Activated T-helper 2 cell treated with anti-CD3 and anti-CD28 coated beads, Interferon-gamma antibody, Interleukin-2, Interleukin-4, amounts not matched to agents 10 μg/mL and 5 μg/mL and 100 μg/mL, durations not matched to agents 14 hours and 24 hours and 36 hours (primary cell): ENCODE results near the gene CYP27C1. TPM values are rescaled to one million over a fixed set of nuclear protein-coding genes. Genes with fewer than 3 reads are reported as not detected.

Source experiments
- DNase-seq: peaks from one replicate; pipeline ENCODE4 v3.0.0; 2021; ENCODE audit warnings: low spot score
- H3K27ac Mint-ChIP-seq: one replicate; pipeline ENCODE4 v1.8.0; 2021; ENCODE audit warnings: mixed read lengths
- H3K27me3 Mint-ChIP-seq: one replicate; pipeline ENCODE4 v1.8.0; 2021; ENCODE audit warnings: low read depth, mixed read lengths
- H3K36me3 Mint-ChIP-seq: one replicate; pipeline ENCODE4 v1.8.0; 2021; ENCODE audit warnings: low read depth, mixed read lengths
- H3K4me1 Mint-ChIP-seq: one replicate; pipeline ENCODE4 v1.8.0; 2021; ENCODE audit warnings: low read depth, mixed read lengths
- H3K4me3 Mint-ChIP-seq: one replicate; pipeline ENCODE4 v1.8.0; 2021; ENCODE audit warnings: low read depth, mild to moderate bottlenecking, moderate library complexity, mixed read lengths
- H3K9me3 Mint-ChIP-seq: one replicate; pipeline ENCODE4 v1.8.0; 2021; ENCODE audit warnings: mixed read lengths
- intact Hi-C: fragments of 100-400 bp; cut with micrococcal nuclease; formaldehyde crosslinking; loops from one replicate; pipeline ENCODE4 v1.15.1; 2023
- total RNA-seq: library from RNA; stranded (reverse); gene quantifications from 2 replicates; pipeline ENCODE4 v1.2.3, GENCODE V29; 2022

CYP27C1 gene
- total RNA-seq, 1 donor from 2014 or later: not detected

DNA sequence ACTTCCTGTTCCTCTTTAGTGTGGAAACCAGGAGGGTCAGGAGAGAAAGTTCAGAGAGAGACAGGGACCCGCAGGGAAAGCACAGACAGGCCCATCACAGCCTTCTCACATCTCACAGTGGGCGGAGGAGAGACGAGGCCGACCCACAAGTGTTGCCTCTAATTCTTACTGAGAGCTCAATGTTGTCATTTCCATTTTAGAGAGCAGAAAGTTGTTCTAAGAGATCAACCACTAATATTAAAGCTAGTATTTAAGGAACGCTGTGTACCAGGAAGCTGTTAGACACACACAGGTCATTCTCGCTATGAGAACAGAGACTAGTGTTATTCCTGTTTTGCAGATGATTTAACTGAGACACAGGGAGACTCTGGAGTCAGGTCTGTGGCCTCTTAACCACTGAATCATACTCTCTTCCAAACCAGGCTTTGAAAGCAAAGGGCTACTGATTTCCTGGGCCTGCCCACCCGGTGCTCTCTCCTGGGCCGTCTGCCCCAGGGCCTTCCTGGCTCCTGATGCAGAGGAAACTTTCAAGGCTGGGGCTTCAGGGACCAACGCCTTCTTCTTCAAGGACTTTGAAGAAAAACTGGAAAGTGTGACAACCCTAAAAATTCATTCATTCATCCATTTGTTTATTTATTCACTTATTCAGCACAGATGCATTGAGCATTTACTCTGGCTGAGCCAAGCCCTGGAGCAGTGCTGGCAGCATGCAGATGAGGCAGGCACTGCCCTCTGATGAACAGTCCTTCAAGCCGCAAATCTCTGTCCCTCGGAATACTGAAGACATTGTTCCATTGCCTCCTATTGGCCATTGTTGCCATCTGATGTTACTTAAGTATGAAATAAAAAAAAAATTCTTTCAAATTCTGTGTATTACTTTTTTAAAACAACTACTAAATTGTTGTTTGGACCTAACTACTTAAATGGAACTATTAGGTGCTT, 76.0 kb downstream of the CYP27C1 start:
- no peak for DNase-seq
- H3K4me1 Mint-ChIP-seq: peaks cover 3% of the 10 kb centered on the region
- no peak overlapping the region for H3K27ac Mint-ChIP-seq
- H3K4me3 Mint-ChIP-seq: no peak overlapping the region
- peaks cover 20% of the 10 kb centered on the region for H3K27me3 Mint-ChIP-seq
- intact Hi-C loops: no loop called here
- no peaks in the 10 kb centered on the region for H3K9me3 Mint-ChIP-seq
- H3K36me3 Mint-ChIP-seq: no peaks in the 10 kb centered on the region

DNA sequence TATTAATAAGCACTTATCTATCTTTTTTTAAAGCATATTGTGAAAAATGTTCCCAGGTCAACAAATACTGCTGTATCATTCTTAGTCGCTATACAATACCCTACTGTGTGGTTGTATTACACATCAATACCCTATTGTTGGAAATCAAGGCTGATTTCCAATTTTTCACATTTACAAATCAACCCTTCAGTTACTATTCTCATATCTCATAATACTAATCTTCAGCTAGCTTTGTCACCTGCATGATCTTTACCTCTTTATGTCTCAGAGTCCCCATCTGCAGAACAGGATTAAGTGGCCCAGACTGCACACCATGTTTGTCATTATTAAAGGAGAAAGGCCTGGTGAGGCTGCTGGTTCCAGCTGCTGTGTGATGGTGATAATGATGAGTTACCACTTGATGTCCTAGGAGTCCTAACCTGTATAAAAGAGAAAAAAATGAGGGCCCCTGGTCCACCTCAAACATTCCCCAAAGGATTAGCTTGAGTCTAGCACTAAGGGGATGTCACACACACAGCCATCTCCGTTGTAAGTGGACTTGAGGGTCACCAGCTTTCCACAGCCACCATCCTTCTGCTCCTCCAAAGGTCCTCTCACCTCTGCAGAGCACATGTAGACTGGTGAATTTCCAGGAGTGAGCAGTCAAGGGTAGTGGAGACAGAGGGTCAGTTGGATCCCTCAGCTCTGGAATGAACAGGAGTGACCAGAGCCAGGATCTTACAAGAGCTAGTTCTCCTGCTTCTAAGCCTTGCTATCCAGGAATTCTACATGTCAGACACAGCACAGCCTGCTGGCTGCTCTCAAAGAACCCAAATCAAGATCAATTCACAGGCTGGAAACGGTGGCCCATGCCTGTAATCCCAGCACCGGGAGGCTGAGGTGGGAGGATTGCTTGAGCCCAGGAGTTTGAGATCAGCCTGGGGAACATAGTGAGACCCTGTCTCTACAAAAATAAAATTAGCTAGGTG, 77.2 kb downstream of the CYP27C1 start:
- Mint-ChIP-seq H3K27ac (no peak overlapping the region), H3K4me3 (no peak overlapping the region), H3K4me1 (peaks cover 3% of the 10 kb centered on the region), H3K9me3 (no peaks in the 10 kb centered on the region), H3K27me3 (peaks cover 16% of the 10 kb centered on the region), H3K36me3 (no peaks in the 10 kb centered on the region)
- intact Hi-C loops: no loop called here
- DNase-seq: no peak

DNA sequence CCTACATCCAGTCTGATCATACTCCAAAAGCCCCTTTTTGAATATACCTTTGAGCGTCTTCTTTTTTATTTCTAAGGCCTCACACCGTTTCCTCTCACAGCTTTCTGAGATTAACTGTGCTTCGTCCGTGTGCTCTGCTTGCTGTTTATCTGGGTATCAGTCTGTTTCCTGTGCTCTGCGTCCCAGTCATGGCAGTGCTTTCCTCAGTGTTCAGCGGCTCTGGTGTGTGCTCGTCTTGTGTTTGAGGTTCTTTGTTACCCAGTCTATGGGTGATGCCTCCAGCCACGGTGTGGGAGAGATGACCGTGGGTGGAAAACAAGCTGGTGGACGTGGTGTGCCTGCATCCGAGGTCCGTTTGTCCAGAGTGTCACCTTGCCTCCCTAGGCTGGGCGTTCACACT, 79.6 kb downstream of the CYP27C1 start:
- Mint-ChIP-seq H3K27ac (no peak overlapping the region), H3K4me3 (no peak overlapping the region), H3K9me3 (no peaks in the 10 kb centered on the region), H3K27me3 (peaks cover 16% of the 10 kb centered on the region), H3K4me1 (peaks cover 3% of the 10 kb centered on the region), H3K36me3 (no peaks in the 10 kb centered on the region)
- no peak for DNase-seq
- intact Hi-C loops: no loop called here

DNA sequence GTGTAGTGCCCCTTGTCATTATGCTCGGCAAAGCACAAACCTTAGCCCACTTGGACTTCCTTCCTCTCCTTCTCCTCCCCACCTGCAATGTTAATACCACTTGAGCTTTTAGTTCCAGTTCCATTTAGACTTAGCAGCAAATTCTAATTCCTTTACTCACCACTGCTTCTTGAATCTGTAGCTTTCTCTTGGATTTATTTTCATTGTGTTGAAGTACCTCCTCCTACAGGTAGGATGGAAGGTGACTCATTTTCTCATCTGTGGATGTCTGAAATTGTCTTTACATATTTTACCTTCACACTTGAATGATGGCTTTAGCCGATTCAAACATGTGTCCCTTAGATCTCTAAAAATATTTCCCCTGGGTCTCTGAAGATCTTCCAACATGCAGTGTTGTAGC, 80.3 kb downstream of the CYP27C1 start:
- intact Hi-C loops: no loop called here
- H3K4me3 Mint-ChIP-seq: no peak overlapping the region

DNA sequence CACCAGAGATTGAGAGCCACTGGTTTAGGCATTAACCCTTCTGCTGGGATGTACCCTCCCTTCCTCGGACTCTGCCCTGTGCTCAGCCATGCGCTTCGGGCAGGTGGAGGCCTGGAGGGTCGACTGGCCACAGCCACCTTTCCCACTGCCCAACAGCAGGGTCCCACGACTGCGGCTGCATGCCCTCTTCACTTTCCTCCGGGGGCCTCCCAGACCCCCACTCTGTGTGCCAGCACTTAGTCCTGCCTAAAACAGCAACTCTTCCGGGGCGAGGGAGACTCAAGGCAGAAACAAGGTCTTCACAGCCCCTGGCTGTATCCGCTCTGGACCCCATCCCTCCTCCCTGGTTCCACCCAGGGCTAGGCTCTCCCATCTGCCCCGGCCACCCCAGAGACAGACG, 81.8 kb downstream of the CYP27C1 start:
- Mint-ChIP-seq H3K27me3 (peaks cover 21% of the 10 kb centered on the region), H3K4me3 (no peak overlapping the region), H3K9me3 (no peaks in the 10 kb centered on the region), H3K36me3 (no peaks in the 10 kb centered on the region), H3K27ac (no peak overlapping the region), H3K4me1 (peaks cover 3% of the 10 kb centered on the region)
- DNase-seq: no peak
- intact Hi-C loops: no loop called here

More for the DNA sequence above, 80.3 kb downstream of the CYP27C1 start:
- Mint-ChIP-seq H3K27ac (no peak overlapping the region), H3K27me3 (peaks cover 16% of the 10 kb centered on the region), H3K4me1 (peaks cover 3% of the 10 kb centered on the region), H3K36me3 (no peaks in the 10 kb centered on the region), H3K9me3 (no peaks in the 10 kb centered on the region)
- DNase-seq: no peak

DNA sequence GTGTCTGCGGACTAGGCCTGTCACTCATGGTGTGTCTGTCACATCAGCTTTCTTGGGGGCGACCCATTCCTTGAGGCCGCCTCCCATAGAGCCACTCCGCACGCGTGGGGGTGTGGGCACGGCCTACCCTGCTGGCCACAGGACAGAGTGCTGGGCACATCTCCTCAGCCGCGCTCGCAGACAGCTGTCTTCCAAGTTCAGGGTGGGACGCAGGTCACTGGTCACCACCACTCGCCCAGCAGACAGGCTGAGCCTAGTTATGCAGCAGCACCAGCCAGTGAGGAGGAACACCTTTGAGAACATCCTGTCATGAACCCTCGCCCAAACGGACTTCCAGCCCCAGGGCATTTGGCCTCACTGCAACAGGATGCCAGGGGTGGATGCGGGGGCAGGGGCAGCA, 82.4 kb downstream of the CYP27C1 start:
- no peaks in the 10 kb centered on the region for H3K9me3 Mint-ChIP-seq
- peaks cover 21% of the 10 kb centered on the region for H3K27me3 Mint-ChIP-seq
- DNase-seq: no peak
- H3K4me1 Mint-ChIP-seq: peaks cover 3% of the 10 kb centered on the region
- H3K36me3 Mint-ChIP-seq: no peaks in the 10 kb centered on the region
- H3K4me3 Mint-ChIP-seq: no peak overlapping the region
- intact Hi-C loops: no loop called here
- no peak overlapping the region for H3K27ac Mint-ChIP-seq

DNA sequence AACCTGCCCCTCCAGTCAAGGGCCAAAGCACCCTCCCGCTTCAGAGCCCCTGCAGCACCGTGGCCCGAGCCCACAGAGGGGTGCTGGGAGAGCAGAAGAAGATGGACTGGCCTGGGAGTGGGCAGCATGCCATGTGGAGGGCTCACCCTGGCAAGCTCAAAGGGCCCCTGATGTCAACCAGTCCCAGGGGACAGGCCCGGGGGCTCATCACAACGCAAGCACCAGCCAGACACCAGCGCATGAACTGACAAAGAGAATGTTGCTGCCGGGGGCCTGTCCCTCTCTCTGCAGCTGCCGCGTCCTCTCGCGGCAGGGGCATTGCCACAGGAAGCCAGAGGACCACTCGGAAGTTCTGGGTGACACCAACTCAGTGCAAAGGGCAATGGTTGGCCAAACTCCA, 82.9 kb downstream of the CYP27C1 start:
- Mint-ChIP-seq H3K36me3 (no peaks in the 10 kb centered on the region), H3K27me3 (peaks cover 21% of the 10 kb centered on the region), H3K4me1 (peaks cover 3% of the 10 kb centered on the region), H3K27ac (no peak overlapping the region), H3K4me3 (no peak overlapping the region), H3K9me3 (no peaks in the 10 kb centered on the region)
- intact Hi-C loops: no loop called here
- DNase-seq: no peak

DNA sequence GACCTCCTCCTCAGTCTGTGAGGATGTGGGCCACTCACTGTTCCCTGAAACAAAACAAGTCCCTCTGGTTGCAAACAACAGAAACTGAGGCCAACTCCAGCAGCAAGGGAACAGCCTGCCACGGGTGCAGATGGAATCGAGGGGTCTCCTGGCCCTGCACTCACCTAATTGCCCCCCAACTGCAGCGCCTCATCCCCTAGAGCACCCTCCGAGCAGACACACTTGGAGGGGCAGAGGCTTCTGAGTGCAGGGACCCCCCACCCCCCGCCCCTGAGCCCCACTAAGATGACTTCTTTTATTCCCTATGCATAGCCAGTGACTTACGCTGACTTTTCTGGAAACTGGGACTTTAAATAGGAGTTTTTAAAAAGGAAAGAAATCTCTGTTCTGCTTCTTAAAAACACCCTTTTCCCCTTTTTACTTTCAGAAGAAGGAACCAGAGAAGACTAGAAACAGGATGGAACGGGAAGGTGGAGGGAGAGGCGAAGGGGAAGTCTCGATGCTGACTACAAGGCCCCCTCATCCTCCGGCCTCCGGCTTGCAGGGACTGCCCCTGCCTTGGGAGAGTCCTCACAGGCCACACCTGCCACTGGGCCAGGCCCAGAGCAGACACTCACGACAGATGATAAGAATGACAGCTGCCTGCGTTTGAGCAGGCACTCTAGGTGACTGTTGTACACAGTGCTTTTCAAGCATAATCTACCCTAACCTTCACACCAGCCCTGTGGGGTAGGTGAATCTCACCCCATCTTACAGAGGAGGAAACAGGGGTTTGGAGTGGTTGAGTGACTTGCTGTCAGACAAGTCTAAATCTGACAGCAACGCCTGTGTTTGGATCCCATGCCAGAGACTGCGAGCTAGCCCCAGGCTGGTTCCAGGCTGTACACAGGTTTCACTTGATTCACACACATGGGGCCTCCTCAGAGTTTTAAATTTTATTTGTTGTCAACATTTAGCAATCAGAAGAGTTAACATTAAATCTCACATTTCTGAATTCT, 85.0 kb downstream of the CYP27C1 start:
- Mint-ChIP-seq H3K27me3 (peaks cover 13% of the 10 kb centered on the region), H3K4me3 (no peak overlapping the region), H3K36me3 (no peaks in the 10 kb centered on the region), H3K27ac (no peak overlapping the region), H3K4me1 (no peaks in the 10 kb centered on the region), H3K9me3 (no peaks in the 10 kb centered on the region)
- intact Hi-C loops: no loop called here
- DNase-seq: no peak

DNA sequence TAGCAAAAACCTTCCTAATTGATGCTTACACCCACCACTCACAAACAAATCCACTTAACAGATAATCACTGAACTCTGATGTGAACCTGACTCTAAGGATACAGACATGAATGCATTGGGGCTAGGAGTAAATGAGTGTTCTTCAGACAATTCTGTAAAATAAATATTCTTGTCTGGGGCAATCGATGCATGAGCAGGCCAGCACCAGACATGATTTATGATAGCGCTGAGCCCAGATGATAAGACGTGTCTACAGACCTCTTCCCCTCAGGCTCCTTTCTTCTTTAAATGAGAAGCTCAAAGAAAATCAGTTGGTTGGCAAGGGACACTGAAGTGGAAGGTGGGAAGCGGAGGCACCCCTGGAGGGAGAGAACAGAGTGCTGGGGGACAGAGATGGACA, 85.9 kb downstream of the CYP27C1 start:
- Mint-ChIP-seq H3K9me3 (no peaks in the 10 kb centered on the region), H3K4me1 (no peaks in the 10 kb centered on the region), H3K27ac (no peak overlapping the region), H3K4me3 (no peak overlapping the region), H3K27me3 (peaks cover 7% of the 10 kb centered on the region), H3K36me3 (no peaks in the 10 kb centered on the region)
- no peak for DNase-seq
- intact Hi-C loops: no loop called here

Other genes with a start within 250 kb of the CYP27C1 start
- 48.1 and 51.7 TPM in 2 replicates for gene BIN1, start 113.1 kb downstream of the CYP27C1 start, total RNA-seq
- gene ERCC3, start 73.8 kb upstream of the CYP27C1 start, total RNA-seq: 58.0 and 60.6 TPM in 2 replicates
- 49.6 and 51.3 TPM in 2 replicates for gene MAP3K2, start 167.7 kb upstream of the CYP27C1 start, total RNA-seq
- gene PROC, start 198.1 kb upstream of the CYP27C1 start, total RNA-seq: not detected in 2 replicates